ENCODE data around the gene GGT1. TPM values are rescaled to one million over a fixed set of nuclear protein-coding genes. Genes with fewer than 3 reads are reported as not detected.

Gene GGT1
- total and polyA plus RNA-seq, 8 donors = 5.3 to 87.1 (median 21.3) TPM

DNA sequence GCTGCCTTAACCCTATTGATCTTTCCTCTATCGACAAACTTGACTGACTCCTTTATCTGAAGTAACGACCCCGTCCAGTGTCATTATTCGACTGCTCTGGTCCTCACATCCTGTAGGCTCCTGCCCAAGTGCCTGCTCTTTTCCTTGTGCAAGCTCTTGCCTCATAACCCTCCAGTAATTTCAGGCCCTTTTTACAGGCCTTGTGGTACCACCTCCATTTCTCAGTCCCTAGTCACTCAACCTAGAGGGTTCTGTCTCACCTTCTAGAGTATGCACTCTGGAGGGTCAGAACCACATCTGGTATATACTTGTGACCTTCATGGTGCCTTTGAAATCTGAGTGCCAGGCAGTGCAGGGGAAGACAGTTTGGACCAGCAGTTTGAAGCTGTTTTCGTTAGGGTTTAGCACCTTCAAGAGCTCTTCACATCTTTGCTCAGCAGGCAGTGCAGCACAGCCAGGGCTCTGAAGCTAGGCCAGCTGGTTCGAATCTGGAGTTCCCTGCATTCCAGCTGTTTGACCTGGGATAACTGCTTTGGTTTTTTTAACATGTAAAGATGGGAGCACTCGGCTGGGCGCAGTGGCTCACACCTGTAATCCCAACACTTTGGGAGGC is 36.0 kb upstream of the GGT1 start:
- intact Hi-C loops (cut with DNase I; ENCODE audit: low total_unique reads) = no loop called here
- 48 to 64% (median 59%) methylated on average over 8 of the region's 8 CpGs for WGBS, 5 donors
- TF ChIP-seq EP300 (IDR thresholded peaks at IDR 0.05) = no peak
- TF ChIP-seq, protein P1, sequence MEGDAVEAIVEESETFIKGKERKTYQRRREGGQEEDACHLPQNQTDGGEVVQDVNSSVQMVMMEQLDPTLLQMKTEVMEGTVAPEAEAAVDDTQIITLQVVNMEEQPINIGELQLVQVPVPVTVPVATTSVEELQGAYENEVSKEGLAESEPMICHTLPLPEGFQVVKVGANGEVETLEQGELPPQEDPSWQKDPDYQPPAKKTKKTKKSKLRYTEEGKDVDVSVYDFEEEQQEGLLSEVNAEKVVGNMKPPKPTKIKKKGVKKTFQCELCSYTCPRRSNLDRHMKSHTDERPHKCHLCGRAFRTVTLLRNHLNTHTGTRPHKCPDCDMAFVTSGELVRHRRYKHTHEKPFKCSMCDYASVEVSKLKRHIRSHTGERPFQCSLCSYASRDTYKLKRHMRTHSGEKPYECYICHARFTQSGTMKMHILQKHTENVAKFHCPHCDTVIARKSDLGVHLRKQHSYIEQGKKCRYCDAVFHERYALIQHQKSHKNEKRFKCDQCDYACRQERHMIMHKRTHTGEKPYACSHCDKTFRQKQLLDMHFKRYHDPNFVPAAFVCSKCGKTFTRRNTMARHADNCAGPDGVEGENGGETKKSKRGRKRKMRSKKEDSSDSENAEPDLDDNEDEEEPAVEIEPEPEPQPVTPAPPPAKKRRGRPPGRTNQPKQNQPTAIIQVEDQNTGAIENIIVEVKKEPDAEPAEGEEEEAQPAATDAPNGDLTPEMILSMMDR (IDR thresholded peaks at IDR 0.05) = no peak
- TF ChIP-seq POLR2A (IDR thresholded peaks at IDR 0.05) = no peak
- no peak for TF ChIP-seq POLR2AphosphoS5 (IDR thresholded peaks at IDR 0.05)
- H3K9me3 ChIP-seq = no peaks in the 10 kb centered on the region
- DNase-seq = no peak
- peaks cover 13 to 50% (median 31%) of the 10 kb centered on the region in 4 donors for H3K4me1 ChIP-seq
- no peak overlapping the region for H3K4me3 ChIP-seq
- peaks cover 43 to 93% (median 71%) of the 10 kb centered on the region in 4 donors for H3K36me3 ChIP-seq
- no peak overlapping the region for H3K27ac ChIP-seq
- H3K27me3 ChIP-seq = no peaks in the 10 kb centered on the region

DNA sequence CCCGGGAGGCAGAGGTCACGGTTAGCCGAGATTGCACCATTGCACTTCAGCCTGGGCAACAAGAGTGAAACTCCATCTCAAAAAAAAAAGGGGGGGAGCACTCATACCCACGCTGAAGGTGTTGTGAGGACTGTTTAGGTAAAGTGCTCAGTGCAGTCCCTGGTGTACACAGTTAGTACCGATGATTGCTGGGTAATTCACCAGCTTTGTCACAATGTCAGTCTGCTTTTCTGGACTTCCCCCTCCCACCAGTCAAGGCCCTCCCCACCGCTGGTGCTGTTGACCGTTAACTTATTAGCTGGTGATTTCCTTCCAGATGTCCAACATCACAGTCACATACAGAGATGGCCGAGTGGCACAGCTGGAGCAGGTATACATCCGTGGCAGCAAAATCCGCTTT is 35.3 kb upstream of the GGT1 start:
- Histone ChIP-seq H3K4me3 (no peak overlapping the region), H3K36me3 (peaks cover 45 to 93% (median 71%) of the 10 kb centered on the region in 4 donors), H3K27ac (no peak overlapping the region), H3K9me3 (no peaks in the 10 kb centered on the region), H3K4me1 (peaks cover 13 to 44% (median 28%) of the 10 kb centered on the region in 4 donors), H3K27me3 (no peaks in the 10 kb centered on the region)
- WGBS, 5 donors = 79 to 86% (median 82%) methylated on average over 10 of the region's 10 CpGs
- intact Hi-C loops (cut with DNase I; ENCODE audit: low total_unique reads) = no loop called here
- TF ChIP-seq, protein P1 (IDR thresholded peaks at IDR 0.05) = no peak
- TF ChIP-seq EP300 (IDR thresholded peaks at IDR 0.05) = no peak
- TF ChIP-seq POLR2AphosphoS5 (IDR thresholded peaks at IDR 0.05) = no peak
- TF ChIP-seq POLR2A (IDR thresholded peaks at IDR 0.05) = no peak
- no peak for DNase-seq

DNA sequence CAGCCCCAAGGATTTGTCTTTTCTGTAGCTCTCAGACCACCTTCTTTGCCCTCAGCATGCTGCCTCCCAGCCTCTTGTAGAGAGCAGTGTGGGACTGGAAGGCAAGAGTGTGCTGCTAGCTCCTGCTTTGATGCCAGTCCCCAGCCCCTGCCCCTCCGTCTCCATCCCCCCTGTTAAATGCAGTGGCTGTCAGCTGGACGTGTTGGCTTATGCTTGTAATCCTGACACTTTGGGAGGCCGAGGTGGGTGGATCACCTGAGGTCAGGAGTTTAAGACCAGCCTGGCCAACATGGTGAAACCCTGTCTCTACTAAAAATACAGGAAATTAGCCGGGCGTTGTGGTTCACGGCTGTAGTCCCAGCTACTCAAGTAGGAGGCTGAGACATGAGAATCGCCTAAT is 31.7 kb upstream of the GGT1 start:
- H3K27me3 ChIP-seq = no peaks in the 10 kb centered on the region
- peaks cover 60 to 91% (median 87%) of the 10 kb centered on the region in 4 donors for H3K36me3 ChIP-seq
- 92 to 96% (median 95%) methylated on average over 3 to 7 of the region's 7 CpGs for WGBS, 5 donors

DNA sequence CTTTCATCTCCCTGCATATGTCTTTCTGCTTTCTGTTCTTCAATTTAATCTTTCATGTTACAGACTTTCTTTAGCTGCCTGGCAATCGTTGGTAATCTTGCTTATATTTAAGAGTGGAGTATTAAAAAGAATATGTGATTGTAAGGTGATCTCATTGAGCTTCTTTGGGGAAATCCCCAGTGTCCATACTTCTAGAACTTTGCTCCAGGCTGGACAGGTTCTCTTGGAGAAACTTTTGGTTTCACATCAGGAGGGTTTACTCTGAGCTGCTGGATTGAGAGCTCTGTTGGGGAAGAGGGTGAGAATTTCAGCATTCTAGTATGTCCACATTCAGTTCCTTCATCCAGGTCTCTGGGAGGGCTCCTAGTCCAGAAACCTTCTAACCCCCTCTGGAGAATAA is 26.2 kb upstream of the GGT1 start:
- intact Hi-C loops (cut with DNase I; ENCODE audit: low total_unique reads) = no loop called here
- no peak for DNase-seq
- Histone ChIP-seq H3K4me3 (no peak overlapping the region), H3K9me3 (no peaks in the 10 kb centered on the region), H3K36me3 (peaks cover 25 to 57% (median 54%) of the 10 kb centered on the region in 4 donors), H3K4me1 (peaks cover 5 to 33% (median 13%) of the 10 kb centered on the region in 4 donors), H3K27ac (peak overlapping the region in 1 of 5 donors; percentile 50), H3K27me3 (no peaks in the 10 kb centered on the region)
- TF ChIP-seq EP300 (IDR thresholded peaks at IDR 0.05) (no peak), POLR2A (IDR thresholded peaks at IDR 0.05) (no peak), POLR2AphosphoS5 (IDR thresholded peaks at IDR 0.05) (no peak)
- TF ChIP-seq, protein P1 (IDR thresholded peaks at IDR 0.05) = no peak
- 33 to 47% (median 42%) methylated on average over 1 of the region's 1 CpG for WGBS, 5 donors

More for the DNA sequence above, 31.7 kb upstream of the GGT1 start:
- Histone ChIP-seq H3K4me3 (no peak overlapping the region), H3K9me3 (no peaks in the 10 kb centered on the region), H3K27ac (no peak overlapping the region), H3K4me1 (peaks cover 6 to 10% (median 8%) of the 10 kb centered on the region in 4 donors)
- TF ChIP-seq, protein P1 (IDR thresholded peaks at IDR 0.05) = no peak
- TF ChIP-seq POLR2AphosphoS5 (IDR thresholded peaks at IDR 0.05) (no peak), POLR2A (IDR thresholded peaks at IDR 0.05) (no peak), EP300 (IDR thresholded peaks at IDR 0.05) (no peak)
- intact Hi-C loops (cut with DNase I; ENCODE audit: low total_unique reads) = no loop called here
- no peak for DNase-seq
